ENCODE measurements around the gene DPM2.
A peak's percentile ranks its signal among the peaks of the same experiment; 100 is the strongest.

Gene DPM2

GRCh38 chr9:127981559-127982121, 44.0 kb upstream of the DPM2 start:
- TF ChIP-seq CTCF (IDR thresholded peaks at IDR 0.05; ENCODE audit: insufficient read depth, low read length, missing control alignments) = no peak
- peak overlapping the region; percentile 59 for H3K4me3 ChIP-seq (ENCODE audit: low read depth, low read length)
- no peak for DNase-seq (ENCODE audit: low read depth, low spot score)
- ChIA-PET CTCF (interaction anchor here (0.6 to 5.8 kb wide), 7 partner anchors 20 to 136 kb away, joined by 3 to 43 read pairs (median 5); no protein-coding TSS in a partner anchor), POLR2A (interaction anchor here (0.6 to 1.1 kb wide), 2 partner anchors 49 to 132 kb away, joined by 3 read pairs; no protein-coding TSS in a partner anchor)

- TF ChIP-seq CTCF (IDR thresholded peaks at IDR 0.05; ENCODE audit: insufficient read depth, low read length, missing control alignments) = no peak
- ChIA-PET POLR2A (interaction anchor here (0.6 to 1.7 kb wide), 8 partner anchors 10 to 132 kb away, joined by 3 to 5 read pairs (median 3); partner anchors contain the start of genes NAIF1 and SLC25A25), CTCF (interaction anchor here (0.6 to 5.8 kb wide), 6 partner anchors 20 to 137 kb away, joined by 3 to 43 read pairs (median 5); no protein-coding TSS in a partner anchor)
- peak; percentile 19 for DNase-seq (ENCODE audit: low read depth, low spot score)
- peak within 1 kb of the TSS; percentile 76 for H3K4me3 ChIP-seq (ENCODE audit: low read depth, low read length)
These were observed 43.3 kb upstream of the DPM2 start, which contains the start of gene EEIG1 for GRCh38 chr9:127980706-127981558. EEIG1 (minus strand) TSS chr9:127980989; CDS start chr9:127980137, 852 bp downstream.

GRCh38 chr9:127980060-127980705, 42.5 kb upstream of the DPM2 start:
- POLR2A ChIA-PET = interaction anchor here (0.7 to 1.9 kb wide), 7 partner anchors 9 to 118 kb away, joined by 3 to 6 read pairs (median 4); partner anchors contain the start of genes NAIF1 and SLC25A25
- peak overlapping the region; percentile 76 for H3K4me3 ChIP-seq (ENCODE audit: low read depth, low read length)
- CTCF ChIA-PET = interaction anchor here (1.0 to 5.8 kb wide), 8 partner anchors 11 to 138 kb away, joined by 3 to 43 read pairs (median 5); no protein-coding TSS in a partner anchor
- no peak for TF ChIP-seq CTCF (IDR thresholded peaks at IDR 0.05; ENCODE audit: insufficient read depth, low read length, missing control alignments)
- no peak for DNase-seq (ENCODE audit: low read depth, low spot score)

GRCh38 chr9:127979333-127980059, 41.8 kb upstream of the DPM2 start:
- H3K4me3 ChIP-seq (ENCODE audit: low read depth, low read length) = peak overlapping the region; percentile 76
- ChIA-PET CTCF (interaction anchor here (1.0 to 5.8 kb wide), 7 partner anchors 12 to 139 kb away, joined by 3 to 43 read pairs (median 5); no protein-coding TSS in a partner anchor), POLR2A (interaction anchor here (1.0 to 1.9 kb wide), 4 partner anchors 22 to 119 kb away, joined by 3 to 6 read pairs (median 5); partner anchors contain the start of genes NAIF1 and SLC25A25)
- no peak for DNase-seq (ENCODE audit: low read depth, low spot score)
- no peak for TF ChIP-seq CTCF (IDR thresholded peaks at IDR 0.05; ENCODE audit: insufficient read depth, low read length, missing control alignments)

- TF ChIP-seq CTCF (IDR thresholded peaks at IDR 0.05; ENCODE audit: insufficient read depth, low read length, missing control alignments) = no peak
- peak overlapping the region; percentile 76 for H3K4me3 ChIP-seq (ENCODE audit: low read depth, low read length)
- CTCF ChIA-PET = interaction anchor here (1.5 to 5.8 kb wide), 5 partner anchors 15 to 139 kb away, joined by 4 to 43 read pairs (median 8); no protein-coding TSS in a partner anchor
- POLR2A ChIA-PET = interaction anchor here (1.5 to 1.9 kb wide), 2 partner anchors 10 to 119 kb away, joined by 5 to 6 read pairs; no protein-coding TSS in a partner anchor
- no peak for DNase-seq (ENCODE audit: low read depth, low spot score)
These were observed 41.3 kb upstream of the DPM2 start for GRCh38 chr9:127979015-127979332.
